ENCODE measurements around the gene RLBP1.

The RLBP1 gene

GRCh38 chr15:89227425-89227824 is 6.0 kb upstream of the RLBP1 start:
- no peaks in the 10 kb centered on the region for H3K4me1 ChIP-seq (ENCODE audit: control insufficient read depth, insufficient read depth, low read length, poor library complexity, severe bottlenecking)
- no peak overlapping the region for H3K27ac ChIP-seq (ENCODE audit: low read depth, low read length, severe bottlenecking)
- no peak overlapping the region for H3K4me3 ChIP-seq (ENCODE audit: extremely low read depth, insufficient read depth, low read length, poor library complexity, severe bottlenecking)
- WGBS, 2 experiments (ENCODE audit: insufficient coverage in 2 of 2): 47 to 87% methylated on average over 5 of the region's 7 CpGs
- H3K36me3 ChIP-seq (ENCODE audit: control insufficient read depth, insufficient read depth, low read length): no peaks in the 10 kb centered on the region
- no peaks in the 10 kb centered on the region for H3K9me3 ChIP-seq (ENCODE audit: control insufficient read depth, low read length)

- H3K9me3 ChIP-seq (ENCODE audit: control insufficient read depth, low read length): no peaks in the 10 kb centered on the region
- H3K4me1 ChIP-seq (ENCODE audit: control insufficient read depth, insufficient read depth, low read length, poor library complexity, severe bottlenecking): no peaks in the 10 kb centered on the region
- no peak overlapping the region for H3K4me3 ChIP-seq (ENCODE audit: extremely low read depth, insufficient read depth, low read length, poor library complexity, severe bottlenecking)
- WGBS, 2 experiments (ENCODE audit: insufficient coverage in 2 of 2): 91 to 94% methylated on average over 10 to 11 of the region's 14 CpGs
- H3K27ac ChIP-seq (ENCODE audit: low read depth, low read length, severe bottlenecking): no peak overlapping the region
- H3K36me3 ChIP-seq (ENCODE audit: control insufficient read depth, insufficient read depth, low read length): no peaks in the 10 kb centered on the region
Observed at GRCh38 chr15:89226359-89227221, 5.2 kb upstream of the RLBP1 start.

DNA sequence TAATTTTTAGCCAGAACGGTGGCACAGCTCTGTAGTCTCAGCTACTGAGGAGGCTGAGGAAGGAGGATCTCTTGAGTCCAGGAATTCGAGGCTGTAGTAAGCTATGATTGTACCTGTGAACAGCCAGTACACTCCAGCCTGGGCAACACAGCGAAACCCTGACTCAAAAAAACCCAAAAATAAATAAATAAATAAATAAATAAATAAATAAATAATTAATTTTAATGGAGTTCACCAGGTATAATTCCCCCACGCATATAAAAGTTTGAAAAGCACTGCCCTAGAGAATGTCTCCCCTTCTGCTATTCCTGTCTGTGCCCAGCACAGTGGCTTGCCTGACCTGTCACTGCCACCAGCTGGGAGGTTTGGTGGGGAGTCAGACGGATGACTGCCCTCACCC is 4.2 kb upstream of the RLBP1 start:
- WGBS, 2 experiments (ENCODE audit: insufficient coverage in 2 of 2): 90% methylated on average over 2 of the region's 5 CpGs; no CpG with 5 or more reads in 1 of the 2 experiments

GRCh38 chr15:89218531-89218930 is 2.8 kb downstream of the RLBP1 start:
- no peaks in the 10 kb centered on the region for H3K9me3 ChIP-seq (ENCODE audit: control insufficient read depth, low read length)
- H3K4me3 ChIP-seq (ENCODE audit: extremely low read depth, insufficient read depth, low read length, poor library complexity, severe bottlenecking): no peak overlapping the region
- H3K27ac ChIP-seq (ENCODE audit: low read depth, low read length, severe bottlenecking): no peak overlapping the region
- H3K4me1 ChIP-seq (ENCODE audit: control insufficient read depth, insufficient read depth, low read length, poor library complexity, severe bottlenecking): no peaks in the 10 kb centered on the region
- no peaks in the 10 kb centered on the region for H3K36me3 ChIP-seq (ENCODE audit: control insufficient read depth, insufficient read depth, low read length)
- 81 to 89% methylated on average over 7 to 8 of the region's 8 CpGs for WGBS, 2 experiments (ENCODE audit: insufficient coverage in 2 of 2)

More for the DNA sequence above, 4.2 kb upstream of the RLBP1 start:
- no peak overlapping the region for H3K4me3 ChIP-seq (ENCODE audit: extremely low read depth, insufficient read depth, low read length, poor library complexity, severe bottlenecking)
- no peak overlapping the region for H3K27ac ChIP-seq (ENCODE audit: low read depth, low read length, severe bottlenecking)
- H3K4me1 ChIP-seq (ENCODE audit: control insufficient read depth, insufficient read depth, low read length, poor library complexity, severe bottlenecking): no peaks in the 10 kb centered on the region
- no peaks in the 10 kb centered on the region for H3K9me3 ChIP-seq (ENCODE audit: control insufficient read depth, low read length)
- no peaks in the 10 kb centered on the region for H3K36me3 ChIP-seq (ENCODE audit: control insufficient read depth, insufficient read depth, low read length)

DNA sequence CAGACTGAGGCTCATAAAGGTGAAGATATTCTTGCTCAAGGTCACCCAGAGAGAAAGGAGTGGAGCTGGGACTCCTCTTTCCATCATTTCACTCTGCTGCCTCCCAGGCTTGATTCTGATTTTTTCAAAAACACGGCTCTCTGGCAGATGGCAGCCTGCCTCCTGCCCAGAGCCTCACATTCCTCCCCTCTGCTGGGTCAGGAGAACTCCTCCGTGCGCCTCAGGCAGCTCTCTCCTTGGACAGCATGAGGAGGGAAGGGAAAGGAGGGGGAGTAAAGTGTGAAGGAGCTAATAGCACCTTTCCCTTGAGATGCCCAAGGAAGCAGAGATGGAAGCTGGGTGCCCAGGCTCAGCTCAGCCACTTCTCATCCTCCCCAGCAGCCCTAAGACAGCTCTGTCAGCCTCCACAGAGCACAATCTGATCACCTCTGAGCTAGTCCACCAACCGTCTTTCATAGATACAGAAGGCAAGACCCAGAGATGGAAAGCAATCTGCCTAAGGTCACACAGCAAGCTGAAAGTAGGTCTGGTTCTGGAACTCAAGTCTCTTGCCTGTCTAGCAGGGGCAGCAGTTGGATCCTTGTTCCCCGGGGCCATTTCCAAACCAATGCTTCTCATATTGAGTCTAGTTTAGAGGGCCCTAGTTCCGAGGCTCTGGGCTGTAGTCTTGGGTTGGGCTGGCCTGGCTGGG is 3.5 kb downstream of the RLBP1 start:
- Histone ChIP-seq H3K4me3 (ENCODE audit: extremely low read depth, insufficient read depth, low read length, poor library complexity, severe bottlenecking) (no peak overlapping the region), H3K36me3 (ENCODE audit: control insufficient read depth, insufficient read depth, low read length) (no peaks in the 10 kb centered on the region), H3K9me3 (ENCODE audit: control insufficient read depth, low read length) (no peaks in the 10 kb centered on the region), H3K27ac (ENCODE audit: low read depth, low read length, severe bottlenecking) (no peak overlapping the region), H3K4me1 (ENCODE audit: control insufficient read depth, insufficient read depth, low read length, poor library complexity, severe bottlenecking) (no peaks in the 10 kb centered on the region)
- 87 to 94% methylated on average over 2 to 4 of the region's 6 CpGs for WGBS, 2 experiments (ENCODE audit: insufficient coverage in 2 of 2)

GRCh38 chr15:89217031-89217430 is 4.3 kb downstream of the RLBP1 start:
- H3K27ac ChIP-seq (ENCODE audit: low read depth, low read length, severe bottlenecking): no peak overlapping the region
- H3K9me3 ChIP-seq (ENCODE audit: control insufficient read depth, low read length): no peaks in the 10 kb centered on the region
- no peaks in the 10 kb centered on the region for H3K36me3 ChIP-seq (ENCODE audit: control insufficient read depth, insufficient read depth, low read length)
- H3K4me1 ChIP-seq (ENCODE audit: control insufficient read depth, insufficient read depth, low read length, poor library complexity, severe bottlenecking): no peaks in the 10 kb centered on the region
- 85 to 96% methylated on average over 14 to 18 of the region's 20 CpGs for WGBS, 2 experiments (ENCODE audit: insufficient coverage in 2 of 2)
- H3K4me3 ChIP-seq (ENCODE audit: extremely low read depth, insufficient read depth, low read length, poor library complexity, severe bottlenecking): no peak overlapping the region

GRCh38 chr15:89215627-89216026 is 5.8 kb downstream of the RLBP1 start:
- WGBS, 2 experiments (ENCODE audit: insufficient coverage in 2 of 2): 75 to 88% methylated on average over 2 of the region's 2 CpGs
- H3K4me1 ChIP-seq (ENCODE audit: control insufficient read depth, insufficient read depth, low read length, poor library complexity, severe bottlenecking): no peaks in the 10 kb centered on the region
- no peaks in the 10 kb centered on the region for H3K36me3 ChIP-seq (ENCODE audit: control insufficient read depth, insufficient read depth, low read length)
- no peaks in the 10 kb centered on the region for H3K9me3 ChIP-seq (ENCODE audit: control insufficient read depth, low read length)
- H3K4me3 ChIP-seq (ENCODE audit: extremely low read depth, insufficient read depth, low read length, poor library complexity, severe bottlenecking): no peak overlapping the region
- H3K27ac ChIP-seq (ENCODE audit: low read depth, low read length, severe bottlenecking): no peak overlapping the region

GRCh38 chr15:89211678-89212170 is 9.7 kb downstream of the RLBP1 start:
- Histone ChIP-seq H3K36me3 (ENCODE audit: control insufficient read depth, insufficient read depth, low read length) (no peaks in the 10 kb centered on the region), H3K27ac (ENCODE audit: low read depth, low read length, severe bottlenecking) (no peak overlapping the region), H3K4me1 (ENCODE audit: control insufficient read depth, insufficient read depth, low read length, poor library complexity, severe bottlenecking) (no peaks in the 10 kb centered on the region), H3K9me3 (ENCODE audit: control insufficient read depth, low read length) (no peaks in the 10 kb centered on the region), H3K4me3 (ENCODE audit: extremely low read depth, insufficient read depth, low read length, poor library complexity, severe bottlenecking) (no peak overlapping the region)
- 87 to 92% methylated on average over 3 to 4 of the region's 5 CpGs for WGBS, 2 experiments (ENCODE audit: insufficient coverage in 2 of 2)

DNA sequence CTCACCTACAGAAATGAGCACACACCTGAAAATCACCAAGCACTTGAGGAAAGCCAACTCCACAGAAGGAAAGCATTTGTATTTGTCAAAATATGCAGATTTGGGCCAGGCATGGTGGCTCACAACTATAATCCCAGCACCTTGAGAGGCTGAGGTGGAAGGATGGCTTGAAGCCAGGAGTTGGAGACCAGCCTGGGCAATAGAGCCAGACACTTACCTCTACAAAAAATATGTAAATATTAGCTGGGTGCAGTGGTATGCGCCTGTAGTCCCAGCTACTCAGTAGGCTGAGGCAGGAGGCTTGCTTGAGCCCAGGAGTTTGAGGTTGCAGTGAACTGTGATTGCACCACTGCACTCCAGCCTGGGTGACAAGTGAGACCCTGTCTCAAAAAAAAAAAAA is 12.3 kb downstream of the RLBP1 start:
- Histone ChIP-seq H3K4me3 (ENCODE audit: extremely low read depth, insufficient read depth, low read length, poor library complexity, severe bottlenecking) (no peak overlapping the region), H3K4me1 (ENCODE audit: control insufficient read depth, insufficient read depth, low read length, poor library complexity, severe bottlenecking) (no peaks in the 10 kb centered on the region), H3K27ac (ENCODE audit: low read depth, low read length, severe bottlenecking) (no peak overlapping the region), H3K36me3 (ENCODE audit: control insufficient read depth, insufficient read depth, low read length) (no peaks in the 10 kb centered on the region), H3K9me3 (ENCODE audit: control insufficient read depth, low read length) (no peaks in the 10 kb centered on the region)
- WGBS, 2 experiments (ENCODE audit: insufficient coverage in 2 of 2): 100% methylated on average over 1 of the region's 1 CpG; no CpG with 5 or more reads in 1 of the 2 experiments

GRCh38 chr15:89208256-89208655 is 13.1 kb downstream of the RLBP1 start:
- no peak overlapping the region for H3K27ac ChIP-seq (ENCODE audit: low read depth, low read length, severe bottlenecking)
- H3K36me3 ChIP-seq (ENCODE audit: control insufficient read depth, insufficient read depth, low read length): no peaks in the 10 kb centered on the region
- H3K4me1 ChIP-seq (ENCODE audit: control insufficient read depth, insufficient read depth, low read length, poor library complexity, severe bottlenecking): no peaks in the 10 kb centered on the region
- no peaks in the 10 kb centered on the region for H3K9me3 ChIP-seq (ENCODE audit: control insufficient read depth, low read length)
- H3K4me3 ChIP-seq (ENCODE audit: extremely low read depth, insufficient read depth, low read length, poor library complexity, severe bottlenecking): no peak overlapping the region

DNA sequence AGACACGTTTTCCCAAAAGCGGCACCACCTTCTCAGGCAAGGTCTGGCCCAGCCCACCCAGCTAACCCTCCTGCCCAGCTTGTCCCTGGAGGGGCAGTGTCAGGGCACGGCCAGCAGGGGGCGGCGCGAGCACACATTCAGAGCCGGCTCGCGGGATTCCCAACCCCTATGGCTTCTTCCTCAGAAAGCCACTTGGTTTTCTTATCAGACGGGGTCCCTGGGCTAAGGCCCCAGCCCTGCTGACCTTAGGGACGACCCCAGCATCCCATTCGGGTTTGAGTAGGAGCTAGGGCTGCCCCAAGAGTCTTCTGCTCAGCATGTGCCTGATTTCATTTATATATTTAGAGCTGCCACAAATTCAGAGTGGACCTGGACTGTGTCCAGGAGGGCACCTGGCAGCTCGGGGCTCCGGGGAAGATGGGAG is 14.5 kb downstream of the RLBP1 start:
- no peak overlapping the region for H3K27ac ChIP-seq (ENCODE audit: low read depth, low read length, severe bottlenecking)
- H3K9me3 ChIP-seq (ENCODE audit: control insufficient read depth, low read length): no peaks in the 10 kb centered on the region
- H3K4me3 ChIP-seq (ENCODE audit: extremely low read depth, insufficient read depth, low read length, poor library complexity, severe bottlenecking): no peak overlapping the region
- 14 to 16% methylated on average over 13 of the region's 14 CpGs for WGBS, 2 experiments (ENCODE audit: insufficient coverage in 2 of 2)
- no peaks in the 10 kb centered on the region for H3K36me3 ChIP-seq (ENCODE audit: control insufficient read depth, insufficient read depth, low read length)
- H3K4me1 ChIP-seq (ENCODE audit: control insufficient read depth, insufficient read depth, low read length, poor library complexity, severe bottlenecking): no peaks in the 10 kb centered on the region
